Esophagus muscularis mucosa (tissue), 4 donors: ENCODE data around the gene NRXN3. TPM values are rescaled to one million over a fixed set of nuclear protein-coding genes. Genes with fewer than 3 reads are reported as not detected.

ENCODE experiments used
- DNase-seq: peaks from one replicate; pipeline ENCODE4 v3.0.0-alpha.2; 2017; ENCODE audit errors: extremely low spot score
- H3K27ac ChIP-seq, 4 donors: fragments of 200-600 bp; sonication (generic); replicated peaks in 1 of 4; 1 replicate in 3 of 4; 2 replicates in 1 of 4; pipeline ENCODE4 v1.5.1; 2016 to 2019; ENCODE audit warnings: mild to moderate bottlenecking in 1 of 4
- H3K27me3 ChIP-seq, 4 donors: fragments of 200-600 bp; sonication (generic); one replicate each; pipeline versions ENCODE4 v1.5.1 to v1.6.0; 2016 to 2019
- H3K36me3 ChIP-seq, 4 donors: fragments of 200-600 bp; sonication (generic); one replicate each; pipeline ENCODE4 v1.5.1; 2016 to 2019
- H3K4me1 ChIP-seq, 4 donors: fragments of 200-600 bp; sonication (generic); one replicate each; pipeline ENCODE4 v1.5.1; 2016 to 2019
- H3K4me3 ChIP-seq, 4 donors: fragments of 200-600 bp; sonication (generic); 1 replicate in 2 of 4; 2 replicates in 2 of 4; pipeline ENCODE4 v1.5.1; 2016 to 2019; ENCODE audit warnings: mild to moderate bottlenecking in 4 of 4, moderate library complexity in 1 of 4
- H3K9me3 ChIP-seq, 4 donors: fragments of 200-600 bp; sonication (generic); 1 replicate in 3 of 4; 2 replicates in 1 of 4; pipeline ENCODE4 v1.5.1; 2016 to 2019
- CTCF ChIP-seq, 3 experiments: fragments of 200-600 bp in 2 of 3; fragments of 450-650 bp in 1 of 3; sonication (generic) in 2 of 3; IDR thresholded peaks; one replicate each; pipeline ENCODE4 v1.5.1; 2017 to 2019; ENCODE audit warnings: antibody characterized with exemption in 3 of 3, mild to moderate bottlenecking in 2 of 3, moderate library complexity in 1 of 3
- EP300 ChIP-seq: sonication (generic); formaldehyde crosslinking; IDR thresholded peaks from one replicate; pipeline ENCODE4 v1.6.1; 2017; ENCODE audit warnings: antibody characterized with exemption
- POLR2A ChIP-seq: fragments of 450-650 bp; IDR thresholded peaks from one replicate; pipeline ENCODE4 v1.6.1; 2017; ENCODE audit warnings: antibody characterized with exemption, moderate library complexity, mild to moderate bottlenecking, low read depth
- POLR2AphosphoS5 ChIP-seq, 2 donors: sonication (generic); formaldehyde crosslinking; IDR thresholded peaks; one replicate each; pipeline ENCODE4 v1.6.1; 2017; ENCODE audit warnings: antibody characterized with exemption in 2 of 2
- WGBS: methylation state at CpG from one replicate; pipeline ENCODE4 v1.1.5; 2018; 5-methylcytosine and 5-hydroxymethylcytosine counted together
- intact Hi-C: fragments of 100-400 bp; cut with DNase I; formaldehyde crosslinking; loops from one replicate; pipeline ENCODE4 v1.15.1; 2023
- total RNA-seq, 4 donors: library from RNA; depleted of rRNA; stranded (reverse); fragments of >200 nt; gene quantifications; one replicate each; pipeline versions ENCODE4 v1.1.0 to v1.2.1, GENCODE V29; 2016

NRXN3 gene
- total RNA-seq, 4 donors from 2014 or later, result 71.1 to 159 (median 122) TPM

GRCh38 chr14:79137836-79138235 lies 967.7 kb downstream of the NRXN3 start:
- WGBS, result 77% methylated on average over 3 of the region's 3 CpGs
- Histone ChIP-seq H3K9me3 (no peaks in the 10 kb centered on the region), H3K4me3 (no peak overlapping the region), H3K27ac (no peak overlapping the region), H3K27me3 (no peaks in the 10 kb centered on the region), H3K4me1 (peaks cover 0 to 14% (median 11%) of the 10 kb centered on the region in 4 donors), H3K36me3 (no peaks in the 10 kb centered on the region)
- intact Hi-C loops, result no loop called here
- DNase-seq, result no peak
- TF ChIP-seq POLR2AphosphoS5 (IDR thresholded peaks at IDR 0.05), result no peak
- TF ChIP-seq POLR2A, result no peak
- TF ChIP-seq CTCF (IDR thresholded peaks at IDR 0.05), result no peak
- no peak for TF ChIP-seq EP300

- H3K27me3 ChIP-seq, result no peaks in the 10 kb centered on the region
Measured at GRCh38 chr14:79144896-79145295, 974.7 kb downstream of the NRXN3 start.

GRCh38 chr14:79150226-79150625 lies 980.1 kb downstream of the NRXN3 start:
- Histone ChIP-seq H3K27me3 (no peaks in the 10 kb centered on the region), H3K27ac (no peak overlapping the region), H3K36me3 (no peaks in the 10 kb centered on the region), H3K9me3 (no peaks in the 10 kb centered on the region), H3K4me1 (no peaks in the 10 kb centered on the region), H3K4me3 (no peak overlapping the region)
- no peak for TF ChIP-seq POLR2A
- TF ChIP-seq CTCF (IDR thresholded peaks at IDR 0.05), result no peak
- no peak for TF ChIP-seq EP300
- TF ChIP-seq POLR2AphosphoS5 (IDR thresholded peaks at IDR 0.05), result no peak
- 94% methylated on average over 1 of the region's 1 CpG for WGBS
- DNase-seq, result no peak
- intact Hi-C loops, result no loop called here

More at GRCh38 chr14:79144896-79145295, 974.7 kb downstream of the NRXN3 start:
- no peak overlapping the region for H3K27ac ChIP-seq
- no peaks in the 10 kb centered on the region for H3K9me3 ChIP-seq
- 72% methylated on average over 3 of the region's 3 CpGs for WGBS
- no peak for TF ChIP-seq POLR2AphosphoS5 (IDR thresholded peaks at IDR 0.05)
- TF ChIP-seq CTCF (IDR thresholded peaks at IDR 0.05), result no peak
- TF ChIP-seq POLR2A, result no peak
- no peak for TF ChIP-seq EP300
- H3K4me3 ChIP-seq, result no peak overlapping the region
- intact Hi-C loops, result no loop called here
- no peaks in the 10 kb centered on the region for H3K4me1 ChIP-seq
- H3K36me3 ChIP-seq, result no peaks in the 10 kb centered on the region
- DNase-seq, result no peak

GRCh38 chr14:79157369-79157768 lies 987.2 kb downstream of the NRXN3 start:
- intact Hi-C loops, result no loop called here
- H3K36me3 ChIP-seq, result no peaks in the 10 kb centered on the region
- TF ChIP-seq CTCF (IDR thresholded peaks at IDR 0.05) (no peak), EP300 (no peak), POLR2AphosphoS5 (IDR thresholded peaks at IDR 0.05) (no peak), POLR2A (no peak)
- DNase-seq, result no peak
- no peaks in the 10 kb centered on the region for H3K9me3 ChIP-seq
- no peak overlapping the region for H3K4me3 ChIP-seq
- H3K27ac ChIP-seq, result no peak overlapping the region
- no peaks in the 10 kb centered on the region for H3K27me3 ChIP-seq
- no peaks in the 10 kb centered on the region for H3K4me1 ChIP-seq

- no peak overlapping the region for H3K4me3 ChIP-seq
- no peak for DNase-seq
- no peaks in the 10 kb centered on the region for H3K9me3 ChIP-seq
- no peaks in the 10 kb centered on the region for H3K36me3 ChIP-seq
- WGBS, result 23% methylated on average over 7 of the region's 7 CpGs
- TF ChIP-seq CTCF (IDR thresholded peaks at IDR 0.05) (no peak), POLR2A (no peak), EP300 (no peak), POLR2AphosphoS5 (IDR thresholded peaks at IDR 0.05) (no peak)
- H3K27ac ChIP-seq, result no peak overlapping the region
- no peaks in the 10 kb centered on the region for H3K4me1 ChIP-seq
- no peaks in the 10 kb centered on the region for H3K27me3 ChIP-seq
- intact Hi-C loops, result no loop called here
Measured at GRCh38 chr14:79161571-79161970, 991.4 kb downstream of the NRXN3 start.
